H9 (cell line): Measurements from ENCODE around the gene GBP2. TPM values are rescaled to one million over a fixed set of nuclear protein-coding genes. Genes with fewer than 3 reads are reported as not detected.

Source experiments
- DNase-seq: peaks from one replicate; pipeline ENCODE4 v3.0.0-alpha.2; 2017
- H2AFZ ChIP-seq: one replicate; pipeline ENCODE4 v1.6.1; 2013; ENCODE audit warnings: mild to moderate bottlenecking, low read length, control low read depth, moderate library complexity
- H2AK5ac ChIP-seq: 2 replicates; pipeline ENCODE4 v1.6.1; 2013; ENCODE audit warnings: low read length, control low read depth, mixed read lengths; ENCODE audit not compliant: insufficient read length
- H2BK120ac ChIP-seq: one replicate; pipeline ENCODE4 v1.6.1; 2013; ENCODE audit warnings: low read depth, mild to moderate bottlenecking, low read length, control low read depth, inconsistent platforms; ENCODE audit not compliant: poor library complexity, severe bottlenecking
- H2BK12ac ChIP-seq: 2 replicates; pipeline ENCODE4 v1.6.1; 2013; ENCODE audit warnings: low read length, control low read depth, mixed read lengths, low read depth; ENCODE audit not compliant: insufficient read length
- H2BK15ac ChIP-seq: 2 replicates; pipeline ENCODE4 v1.6.1; 2013; ENCODE audit warnings: low read depth, low read length, control low read depth
- H2BK20ac ChIP-seq: one replicate; pipeline ENCODE4 v1.6.1; 2013; ENCODE audit warnings: low read depth, mild to moderate bottlenecking, low read length, control low read depth, inconsistent platforms; ENCODE audit not compliant: poor library complexity, severe bottlenecking
- H2BK5ac ChIP-seq: 2 replicates; pipeline ENCODE4 v1.6.1; 2013; ENCODE audit warnings: low read length, control low read depth, mixed read lengths; ENCODE audit not compliant: insufficient read length
- H3K14ac ChIP-seq: 2 replicates; pipeline ENCODE4 v1.6.1; 2013; ENCODE audit warnings: low read length, control low read depth; ENCODE audit not compliant: insufficient read depth
- H3K18ac ChIP-seq: 2 replicates; pipeline ENCODE4 v1.6.1; 2013; ENCODE audit warnings: low read depth, mild to moderate bottlenecking, mixed read lengths, low read length, control low read depth; ENCODE audit not compliant: insufficient read length
- H3K23ac ChIP-seq: 2 replicates; pipeline ENCODE4 v1.6.1; 2013; ENCODE audit warnings: low read length, control low read depth, mixed read lengths, low read depth; ENCODE audit not compliant: insufficient read length
- H3K23me2 ChIP-seq: 2 replicates; pipeline ENCODE4 v1.6.1; 2013; ENCODE audit warnings: low read depth, mild to moderate bottlenecking, mixed read lengths, low read length, control low read depth; ENCODE audit not compliant: insufficient read length, poor library complexity, severe bottlenecking
- H3K27ac ChIP-seq: 2 replicates; pipeline ENCODE4 v1.5.1; 2013; ENCODE audit warnings: low read length, control low read depth, mixed read lengths, low read depth; ENCODE audit not compliant: insufficient read length
- H3K27me3 ChIP-seq: 2 replicates; pipeline ENCODE4 v1.6.1; 2013; ENCODE audit warnings: low read length, control low read depth, inconsistent platforms; ENCODE audit not compliant: insufficient read depth
- H3K4ac ChIP-seq: 2 replicates; pipeline ENCODE4 v1.6.1; 2013; ENCODE audit warnings: low read depth, mild to moderate bottlenecking, control low read depth, inconsistent platforms, low read length, moderate library complexity
- H3K4me1 ChIP-seq: 2 replicates; pipeline ENCODE4 v1.6.1; 2013; ENCODE audit warnings: low read length, control low read depth, inconsistent platforms; ENCODE audit not compliant: insufficient read depth
- H3K4me2 ChIP-seq: 2 replicates; pipeline ENCODE4 v1.6.1; 2013; ENCODE audit warnings: low read length, control low read depth, mixed read lengths; ENCODE audit not compliant: insufficient read length, insufficient read depth
- H3K56ac ChIP-seq: 2 replicates; pipeline ENCODE4 v1.6.1; 2013; ENCODE audit warnings: low read depth, mild to moderate bottlenecking, mixed read lengths, low read length, control low read depth; ENCODE audit not compliant: insufficient read length
- H3K79me1 ChIP-seq: 2 replicates; pipeline ENCODE4 v1.6.1; 2013; ENCODE audit warnings: low read depth, mild to moderate bottlenecking, moderate library complexity, low read length, control low read depth, inconsistent platforms; ENCODE audit not compliant: insufficient read depth, poor library complexity, severe bottlenecking
- H3K79me2 ChIP-seq: 2 replicates; pipeline ENCODE4 v1.6.1; 2013; ENCODE audit warnings: low read length, control low read depth, inconsistent platforms; ENCODE audit not compliant: insufficient read depth
- H3K9ac ChIP-seq: 2 replicates; pipeline ENCODE4 v1.6.1; 2013; ENCODE audit warnings: low read length, control low read depth, mixed read lengths; ENCODE audit not compliant: insufficient read length; ENCODE audit errors: extremely low read depth
- H3K9me3 ChIP-seq: one replicate; pipeline ENCODE4 v1.6.1; 2013; ENCODE audit warnings: low read depth, low read length, inconsistent platforms; ENCODE audit not compliant: control insufficient read depth
- H3T11ph ChIP-seq: one replicate; pipeline ENCODE4 v1.6.1; 2013; ENCODE audit warnings: mild to moderate bottlenecking, low read length, control low read depth, inconsistent platforms
- H4K20me1 ChIP-seq: one replicate; pipeline ENCODE4 v1.6.1; 2013; ENCODE audit not compliant: control insufficient read depth, insufficient read length, insufficient read depth
- H4K5ac ChIP-seq: 2 replicates; pipeline ENCODE4 v1.6.1; 2013; ENCODE audit warnings: low read depth, mild to moderate bottlenecking, mixed read lengths, low read length, control low read depth; ENCODE audit not compliant: insufficient read length
- H4K8ac ChIP-seq: replicated peaks from 2 replicates; pipeline ENCODE4 v1.6.1; 2013; ENCODE audit warnings: low read length, control low read depth, mixed read lengths, low read depth; ENCODE audit not compliant: insufficient read length
- H4K91ac ChIP-seq: 2 replicates; pipeline ENCODE4 v1.6.1; 2013; ENCODE audit warnings: low read depth, mild to moderate bottlenecking, moderate library complexity, mixed read lengths, low read length, control low read depth; ENCODE audit not compliant: insufficient read length
- H3K27ac Mint-ChIP-seq, 3 experiments: 2 replicates in 2 of 3; 3 replicates in 1 of 3; pipeline ENCODE4 v1.8.0; 2020 to 2021; ENCODE audit warnings: mixed read lengths in 3 of 3, mild to moderate bottlenecking in 1 of 3, moderate library complexity in 1 of 3
- H3K27me3 Mint-ChIP-seq: 2 replicates; pipeline ENCODE4 v1.8.0; 2021; ENCODE audit warnings: low read depth, mild to moderate bottlenecking, moderate library complexity, mixed read lengths
- H3K36me3 Mint-ChIP-seq, 3 experiments: 2 replicates in 2 of 3; 3 replicates in 1 of 3; pipeline ENCODE4 v1.8.0; 2020 to 2021; ENCODE audit warnings: low read depth in 3 of 3, mixed read lengths in 3 of 3; ENCODE audit not compliant: insufficient read depth in 1 of 3
- H3K4me1 Mint-ChIP-seq, 2 experiments: 2 replicates each; pipeline ENCODE4 v1.8.0; 2020; ENCODE audit warnings: mixed read lengths in 2 of 2
- H3K4me3 Mint-ChIP-seq, 2 experiments: 2 replicates in 1 of 2; 3 replicates in 1 of 2; pipeline ENCODE4 v1.8.0; 2020 to 2021; ENCODE audit warnings: mild to moderate bottlenecking in 2 of 2, mixed read lengths in 2 of 2, moderate library complexity in 1 of 2
- H3K9me3 Mint-ChIP-seq, 2 experiments: 2 replicates in 1 of 2; 3 replicates in 1 of 2; pipeline ENCODE4 v1.8.0; 2020; ENCODE audit warnings: mild to moderate bottlenecking in 2 of 2, mixed read lengths in 2 of 2, moderate library complexity in 1 of 2
- CTCF ChIP-seq: fragments of 200-600 bp; sonication (generic); conservative IDR thresholded peaks from 3 replicates; pipeline ENCODE4 v1.8.0; 2021; ENCODE audit warnings: antibody characterized with exemption, mild to moderate bottlenecking
- WGBS: extraction: QIAGEN DNeasy Blood & Tissue Kit; methylation state at CpG from one replicate; pipeline ENCODE4 v1.1.7; 2013; ENCODE audit warnings: missing lambda C conversion rate, low lambda C conversion rate, mixed read lengths; ENCODE audit not compliant: insufficient read length; ENCODE audit errors: extremely low coverage; 5-methylcytosine and 5-hydroxymethylcytosine counted together
- total RNA-seq: library from RNA; stranded (reverse); gene quantifications from 2 replicates; pipeline ENCODE4 v1.2.1, GENCODE V29; 2021

GBP2 gene
- total RNA-seq, 1 experiment from 2014 or later: not detected

- no peak overlapping the region for H2BK20ac ChIP-seq
- H3K18ac ChIP-seq: no peak overlapping the region
- no peak overlapping the region for H2BK5ac ChIP-seq
- H2BK12ac ChIP-seq: no peak overlapping the region
- Mint-ChIP-seq H3K4me1 (no peaks in the 10 kb centered on the region; a peak in 1 of 4 replicates), H3K27me3 (no peaks in the 10 kb centered on the region; the same call in 1 of the 2 replicates), H3K9me3 (no peaks in the 10 kb centered on the region), H3K4me3 (no peak overlapping the region), H3K36me3 (no peaks in the 10 kb centered on the region), H3K27ac (no peak overlapping the region)
- H2AK5ac ChIP-seq: no peak overlapping the region
- H4K8ac ChIP-seq: no peak overlapping the region
- H3K9ac ChIP-seq: no peak overlapping the region
- no peak overlapping the region for H4K5ac ChIP-seq
- no peaks in the 10 kb centered on the region for H3K79me2 ChIP-seq
- no peak overlapping the region for H3K23ac ChIP-seq
- H3K27me3 ChIP-seq: no peaks in the 10 kb centered on the region
- H3K56ac ChIP-seq: no peak overlapping the region
- no peak overlapping the region for H2BK120ac ChIP-seq
- no peak for TF ChIP-seq CTCF
- H2BK15ac ChIP-seq: no peak overlapping the region
- no peaks in the 10 kb centered on the region for H4K20me1 ChIP-seq
- no peak overlapping the region for H2AFZ ChIP-seq
- no peaks in the 10 kb centered on the region for H3K9me3 ChIP-seq
- no CpG with 5 or more reads among the region's 4 CpGs for WGBS
- no peak overlapping the region for H3K4ac ChIP-seq
- no peaks in the 10 kb centered on the region for H3K4me1 ChIP-seq
- H3K79me1 ChIP-seq: no peaks in the 10 kb centered on the region
- no peak overlapping the region for H3K14ac ChIP-seq
- no peak overlapping the region for H3K27ac ChIP-seq
- H3T11ph ChIP-seq: no peak overlapping the region
- H3K23me2 ChIP-seq: no peaks in the 10 kb centered on the region
- DNase-seq: no peak
- H4K91ac ChIP-seq: no peak overlapping the region
- no peak overlapping the region for H3K4me2 ChIP-seq
Observed at GRCh38 chr1:89064632-89065031, 61.3 kb downstream of the GBP2 start.
